ENCODE measurements around the gene SRSF3.
"Not testable (repeated sequence)": the region's sequence is repeated elsewhere in the genome, so short reads cannot be mapped to it uniquely, and the experiment has no call there.

GRCh38 chr6:36607305-36607682 is 13.1 kb downstream of the SRSF3 start:
- not testable (repeated sequence) for TF ChIP-seq CTCF (optimal IDR thresholded peaks at IDR 0.05 in 1 of 3, IDR thresholded peaks at IDR 0.05 in 1 of 3, conservative IDR thresholded peaks at IDR 0.05 in 1 of 3; ENCODE audit: extremely low read depth in 1 of 3, insufficient read depth in 2 of 3, low read length in 3 of 3); EZH2 (IDR thresholded peaks at IDR 0.05; ENCODE audit: low read length)

Measured in keratinocyte (primary cell).